GM21576 (cell line): ENCODE data around the gene TMEM129.

Experiments
- ATAC-seq: cut with Tn5 transposase; IDR thresholded peaks from one replicate; pipeline ENCODE4 v1.9.1; 2021; ENCODE audit warnings: mild to moderate bottlenecking, moderate library complexity; ENCODE audit not compliant: unreplicated experiment

TMEM129 gene

DNA sequence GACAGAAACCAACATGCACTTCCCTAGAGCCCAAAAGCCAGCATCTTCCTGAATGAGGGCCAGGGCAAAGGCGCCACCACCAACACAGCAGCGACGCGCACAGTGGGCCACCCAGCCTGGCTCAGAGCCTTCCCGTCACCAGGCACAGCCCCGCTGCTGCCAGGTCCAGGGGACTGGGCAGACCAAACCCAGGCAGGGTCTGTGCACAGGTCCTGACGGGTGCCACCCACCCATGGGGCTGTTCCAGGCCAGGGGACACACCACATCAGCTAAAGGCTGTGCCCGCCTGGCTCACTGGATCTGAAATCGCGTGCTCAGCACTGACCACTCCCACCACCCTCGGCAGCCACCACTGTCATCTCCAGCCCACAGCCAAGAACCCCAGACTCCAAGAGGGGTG, 50.8 kb downstream of the TMEM129 start:
- ATAC-seq = no peak

DNA sequence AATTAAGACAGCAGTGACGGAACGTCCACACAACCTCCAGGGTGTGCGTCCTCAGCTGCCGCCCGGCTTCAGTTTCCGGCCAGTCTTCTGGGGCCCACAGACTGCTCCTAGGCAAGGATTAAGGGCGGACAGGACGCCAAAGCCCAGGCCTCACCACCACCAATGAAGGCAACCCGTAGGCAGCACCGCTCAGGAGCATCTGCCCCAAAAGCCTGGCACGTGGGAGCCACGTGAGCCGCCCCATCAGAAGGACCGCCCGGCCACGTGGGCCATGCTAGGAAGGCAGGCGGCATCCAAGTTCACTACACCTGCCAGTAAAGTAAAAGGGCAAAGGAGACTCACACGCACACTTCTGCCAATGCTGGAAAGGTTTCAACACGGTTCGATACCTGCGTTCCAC, 51.3 kb downstream of the TMEM129 start:
- ATAC-seq = no peak

DNA sequence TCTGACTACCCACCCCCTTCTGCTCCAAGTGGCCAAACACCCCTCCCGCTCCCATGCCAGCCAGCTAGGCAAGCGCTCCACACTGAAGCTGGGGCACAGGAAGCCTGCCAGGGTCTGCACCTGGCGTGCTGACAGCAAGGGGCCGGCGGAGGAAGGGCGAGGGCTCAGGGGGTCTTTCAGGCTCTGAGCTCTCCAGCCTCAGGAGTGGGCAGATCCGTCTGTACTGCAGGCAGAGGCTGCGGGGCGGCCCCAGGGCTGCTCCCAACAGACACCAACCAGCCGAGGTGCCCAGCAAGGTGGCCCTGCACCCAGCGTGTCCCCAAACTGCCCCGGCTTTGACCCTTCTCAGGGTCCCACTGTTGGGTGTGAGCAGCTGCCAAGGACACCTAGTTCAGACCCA, 51.9 kb downstream of the TMEM129 start:
- ATAC-seq = no peak

DNA sequence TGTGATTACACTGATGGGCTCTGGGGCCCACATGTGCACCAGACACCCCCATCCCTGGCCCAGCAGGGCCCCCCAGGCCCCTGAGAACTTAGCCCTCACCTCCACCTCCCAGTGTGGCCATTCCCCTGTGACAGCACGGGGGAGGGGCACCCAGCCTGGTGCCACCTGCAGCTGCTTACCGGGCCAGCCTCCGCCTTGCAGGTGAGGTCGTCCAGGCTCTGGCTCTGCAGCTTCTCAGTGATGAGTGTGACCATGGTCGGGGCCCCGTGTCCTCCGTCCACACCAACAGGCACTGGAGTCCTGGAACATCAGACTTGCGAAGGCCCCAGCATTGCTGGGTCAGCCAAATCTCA, 52.7 kb downstream of the TMEM129 start:
- ATAC-seq = no peak

DNA sequence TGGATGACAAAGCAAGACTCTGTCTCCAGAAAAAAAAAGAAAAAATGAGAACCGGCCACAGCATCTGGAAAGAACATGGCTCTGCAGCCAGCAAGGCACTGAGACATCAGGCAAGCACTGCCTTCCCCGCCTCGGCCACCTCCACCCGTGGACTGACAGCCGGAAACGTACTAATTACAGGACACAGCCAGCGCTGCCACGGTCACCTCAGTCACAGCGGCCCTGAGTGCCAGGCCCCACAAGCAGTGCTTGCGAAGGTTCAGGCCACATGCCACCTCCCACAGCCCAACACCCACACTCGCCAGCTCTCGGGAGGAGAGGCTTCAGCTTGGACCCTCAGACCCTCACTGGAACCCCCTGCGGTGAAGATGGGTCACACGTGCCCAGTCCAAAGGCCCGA, 53.9 kb downstream of the TMEM129 start:
- ATAC-seq = no peak

DNA sequence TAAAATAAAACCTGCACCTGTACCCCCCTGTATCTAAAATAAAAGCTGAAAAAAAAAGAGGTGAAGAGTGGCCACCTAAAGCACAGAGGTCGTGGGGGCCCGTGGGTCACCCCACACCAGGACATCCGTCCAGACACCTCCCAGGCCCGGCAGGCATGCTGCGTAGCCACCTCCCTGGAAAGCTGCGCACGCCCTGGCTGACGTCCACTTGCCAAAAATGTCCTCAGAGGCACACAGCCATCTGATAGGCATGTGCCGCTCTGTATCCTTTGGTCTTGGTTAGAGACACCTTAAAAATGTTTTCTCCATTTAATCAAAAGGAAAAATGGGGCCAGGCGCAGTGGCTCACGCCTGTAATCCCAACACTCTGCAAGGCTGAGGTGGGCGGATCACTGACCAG, 54.7 kb downstream of the TMEM129 start:
- no peak for ATAC-seq
